Measurements from ENCODE around the gene SPATA4.

- TF ChIP-seq NBN (conservative IDR thresholded peaks at IDR 0.05) (no peak), CTCF (CRISPR knock-in tag; IDR thresholded peaks at IDR 0.05) (no peak), ZNF704 (CRISPR knock-in tag; IDR thresholded peaks at IDR 0.05; ENCODE audit: borderline replicate concordance) (no peak), SP1 (IDR thresholded peaks at IDR 0.05) (no peak), SP1 (CRISPR knock-in tag; IDR thresholded peaks at IDR 0.05) (no peak), ZNF24 (IDR thresholded peaks at IDR 0.05) (no peak), ZNF326 (CRISPR knock-in tag; IDR thresholded peaks at IDR 0.05; ENCODE audit: borderline replicate concordance) (no peak), ZBTB33 (CRISPR knock-in tag; IDR thresholded peaks at IDR 0.05) (no peak)
Observed at GRCh38 chr4:176238157-176238610, 42.8 kb upstream of the SPATA4 start.
